Kidney epithelial cell (primary cell): ENCODE data around the gene CDH1. TPM values are rescaled to one million over a fixed set of nuclear protein-coding genes. Genes with fewer than 3 reads are reported as not detected.

Experiments
- DNase-seq: peaks from one replicate; pipeline ENCODE4 v3.0.0-alpha.2; 2010; ENCODE audit warnings: low read depth
- H3K27me3 ChIP-seq: 2 replicates; pipeline ENCODE4 v1.6.0; 2011; ENCODE audit warnings: low read length; ENCODE audit not compliant: control insufficient read depth, insufficient read depth
- H3K36me3 ChIP-seq: 2 replicates; pipeline ENCODE4 v1.5.1; 2011; ENCODE audit warnings: low read length; ENCODE audit not compliant: control insufficient read depth, insufficient read depth
- H3K4me3 ChIP-seq: 2 replicates; pipeline ENCODE4 v1.5.1; 2011; ENCODE audit warnings: low read depth, mild to moderate bottlenecking, control low read depth, low read length
- CTCF ChIP-seq: IDR thresholded peaks from 2 replicates; pipeline ENCODE4 v1.5.1; 2011; ENCODE audit warnings: mild to moderate bottlenecking, moderate library complexity, low read length, control low read depth, inconsistent platforms; ENCODE audit not compliant: insufficient read depth, poor library complexity, severe bottlenecking
- total RNA-seq: library from RNA; depleted of rRNA; stranded (reverse); fragments of >200 nt; gene quantifications from 2 replicates; pipeline ENCODE4 v1.2.3, GENCODE V29; 2015

The CDH1 gene
- total RNA-seq, 1 donor from 2014 or later: 85.8 TPM

- TF ChIP-seq CTCF: no peak
- no peak overlapping the region for H3K4me3 ChIP-seq
- no peaks in the 10 kb centered on the region for H3K36me3 ChIP-seq
- DNase-seq: no peak
- H3K27me3 ChIP-seq: no peaks in the 10 kb centered on the region
Measured at GRCh38 chr16:68781784-68782183, 44.7 kb downstream of the CDH1 start.

GRCh38 chr16:68782198-68783174 lies 45.4 kb downstream of the CDH1 start:
- TF ChIP-seq CTCF: no peak
- no peak for DNase-seq
- Histone ChIP-seq H3K27me3 (no peaks in the 10 kb centered on the region), H3K36me3 (no peaks in the 10 kb centered on the region), H3K4me3 (no peak overlapping the region)

DNA sequence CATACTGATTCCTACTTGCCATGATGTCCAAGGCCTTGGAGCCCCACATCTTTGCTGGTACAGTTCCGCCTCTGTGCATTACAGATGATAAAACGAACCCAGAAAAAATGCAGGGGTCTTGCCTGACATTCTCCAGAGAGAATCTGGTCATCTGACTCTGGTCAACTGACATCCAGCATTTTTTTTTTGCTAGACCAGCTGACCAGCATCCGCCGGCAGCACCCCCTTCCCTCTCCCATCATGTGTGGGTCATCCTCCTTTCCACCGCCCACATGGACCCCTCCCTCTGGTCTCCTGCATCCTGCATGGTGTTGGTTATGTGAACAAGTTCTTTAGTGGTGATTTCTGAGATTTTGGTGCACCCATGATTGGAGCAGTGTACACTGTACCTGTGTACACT lies 47.1 kb downstream of the CDH1 start:
- H3K36me3 ChIP-seq: no peaks in the 10 kb centered on the region
- H3K27me3 ChIP-seq: no peaks in the 10 kb centered on the region
- TF ChIP-seq CTCF: no peak
- no peak for DNase-seq
- H3K4me3 ChIP-seq: no peak overlapping the region

- Histone ChIP-seq H3K4me3 (no peak overlapping the region), H3K36me3 (no peaks in the 10 kb centered on the region), H3K27me3 (no peaks in the 10 kb centered on the region)
- TF ChIP-seq CTCF: no peak
- no peak for DNase-seq
Measured at GRCh38 chr16:68784721-68785120, 47.6 kb downstream of the CDH1 start.

DNA sequence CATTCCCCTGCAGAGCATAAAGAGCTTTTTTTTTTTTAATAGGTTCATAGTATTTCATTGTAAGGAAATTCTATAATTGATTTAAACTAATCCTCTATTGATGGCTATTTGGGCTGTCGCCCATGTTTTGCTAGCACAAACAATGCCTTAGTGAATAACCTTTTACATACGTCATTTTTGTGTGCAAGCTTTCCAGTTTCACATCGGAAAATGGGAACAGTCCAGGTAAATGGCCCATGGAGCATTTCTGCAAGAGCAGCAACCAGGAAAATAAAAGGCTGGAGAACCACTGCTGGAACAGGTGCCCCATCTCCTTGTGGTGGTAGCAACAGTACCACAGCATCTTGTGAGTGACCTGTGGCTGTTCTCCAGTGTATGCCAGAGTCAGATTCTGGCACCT lies 48.6 kb downstream of the CDH1 start:
- DNase-seq: no peak
- TF ChIP-seq CTCF: no peak
- no peak overlapping the region for H3K4me3 ChIP-seq
- H3K27me3 ChIP-seq: no peaks in the 10 kb centered on the region
- no peaks in the 10 kb centered on the region for H3K36me3 ChIP-seq
